Transverse colon (tissue), 4 donors: ENCODE results near the gene RUNX1.

Experiments used
- CTCF ChIP-seq, 5 experiments: fragments of 200-600 bp in 3 of 5; fragments of 450-650 bp in 2 of 5; sonication (generic) in 3 of 5; IDR thresholded peaks; 1 replicate in 2 of 5; 2 replicates in 3 of 5; pipeline ENCODE4 v1.5.1; 2016 to 2017; ENCODE audit warnings: antibody characterized with exemption in 5 of 5, inconsistent platforms in 3 of 5, mild to moderate bottlenecking in 2 of 5, moderate library complexity in 1 of 5
- POLR2AphosphoS5 ChIP-seq, 3 donors: sonication (generic); formaldehyde crosslinking; IDR thresholded peaks; one replicate each; pipeline ENCODE4 v1.6.1; 2016; ENCODE audit warnings: antibody characterized with exemption in 3 of 3

GRCh38 chr21:35025206-35026152 lies 23.6 kb downstream of the RUNX1 start:
- no peak for TF ChIP-seq CTCF (IDR thresholded peaks at IDR 0.05)
- no peak for TF ChIP-seq POLR2AphosphoS5 (IDR thresholded peaks at IDR 0.05)
